Islet of Langerhans (tissue), 1 donor: ENCODE results near the gene FKTN.

Experiments
- FAIRE-seq: peaks from one replicate; lab custom pipeline; 2011; peaks lifted over from hg19 to GRCh38; lab: Jason Lieb, UNC

The FKTN gene

GRCh38 chr9:105633411-105633810 is 75.5 kb downstream of the FKTN start:
- no peak for FAIRE-seq

GRCh38 chr9:105636331-105636730 is 78.4 kb downstream of the FKTN start:
- FAIRE-seq, result no peak

- FAIRE-seq, result no peak
Observed at GRCh38 chr9:105637787-105638395, 80.0 kb downstream of the FKTN start.

GRCh38 chr9:105639936-105640335 is 82.0 kb downstream of the FKTN start:
- no peak for FAIRE-seq

GRCh38 chr9:105643795-105644194 is 85.9 kb downstream of the FKTN start:
- FAIRE-seq, result no peak

GRCh38 chr9:105646879-105647594 is 89.1 kb downstream of the FKTN start:
- FAIRE-seq, result no peak

GRCh38 chr9:105647595-105648349 is 89.8 kb downstream of the FKTN start:
- FAIRE-seq, result no peak

- no peak for FAIRE-seq
Observed at GRCh38 chr9:105651806-105652205, 93.9 kb downstream of the FKTN start.

GRCh38 chr9:105656131-105656921 is 98.4 kb downstream of the FKTN start:
- FAIRE-seq, result no peak

GRCh38 chr9:105658351-105658750 is 100.4 kb downstream of the FKTN start:
- no peak for FAIRE-seq

- no peak for FAIRE-seq
Observed at GRCh38 chr9:105661011-105661410, 103.1 kb downstream of the FKTN start.

GRCh38 chr9:105662184-105663104 is 104.5 kb downstream of the FKTN start, which contains the start of gene TAL2:
Gene TAL2 (plus strand): TSS chr9:105662457. CDS start chr9:105662497, 40 bp downstream.
- FAIRE-seq, result no peak

- peak; percentile 74 for FAIRE-seq
Observed at GRCh38 chr9:105663914-105664313, 106.0 kb downstream of the FKTN start.

- FAIRE-seq, result no peak
Observed at GRCh38 chr9:105667867-105668266, 109.9 kb downstream of the FKTN start.

- FAIRE-seq, result no peak
Observed at GRCh38 chr9:105670315-105670714, 112.4 kb downstream of the FKTN start.

- FAIRE-seq, result no peak
Observed at GRCh38 chr9:105670775-105671174, 112.8 kb downstream of the FKTN start.

GRCh38 chr9:105672711-105673234 is 114.8 kb downstream of the FKTN start:
- no peak for FAIRE-seq

GRCh38 chr9:105673850-105674387 is 116.0 kb downstream of the FKTN start:
- FAIRE-seq, result no peak

- no peak for FAIRE-seq
Observed at GRCh38 chr9:105676351-105676923, 118.5 kb downstream of the FKTN start.

GRCh38 chr9:105678163-105678562 is 120.2 kb downstream of the FKTN start:
- FAIRE-seq, result no peak
